ENCODE results near the gene CD48. TPM values are rescaled to one million over a fixed set of nuclear protein-coding genes. Genes with fewer than 3 reads are reported as not detected.

CD48 gene
- total RNA-seq, 1 donor from 2014 or later = not detected

GRCh38 chr1:160711276-160711601 is 383 bp downstream of the CD48 start:
- no peak for DNase-seq (ENCODE audit: extremely low spot score, unreplicated experiment)
- Mint-ChIP-seq H3K4me3 (no peak overlapping the region), H3K9me3 (no peaks in the 10 kb centered on the region), H3K27me3 (peaks cover 21% of the 10 kb centered on the region), H3K4me1 (ENCODE audit: unreplicated experiment) (no peaks in the 10 kb centered on the region), H3K27ac (no peak overlapping the region), H3K36me3 (no peaks in the 10 kb centered on the region)
- TF ChIP-seq CTCF (conservative IDR thresholded peaks at IDR 0.05) = no peak

- H3K9me3 Mint-ChIP-seq = no peaks in the 10 kb centered on the region
- H3K27ac Mint-ChIP-seq = no peak overlapping the region
- no peak for TF ChIP-seq CTCF (conservative IDR thresholded peaks at IDR 0.05)
- no peaks in the 10 kb centered on the region for H3K4me1 Mint-ChIP-seq (ENCODE audit: unreplicated experiment)
- H3K4me3 Mint-ChIP-seq = no peak overlapping the region
- H3K27me3 Mint-ChIP-seq = peaks cover 20% of the 10 kb centered on the region
- H3K36me3 Mint-ChIP-seq = no peaks in the 10 kb centered on the region
- no peak for DNase-seq (ENCODE audit: extremely low spot score, unreplicated experiment)
These were observed 937 bp downstream of the CD48 start for GRCh38 chr1:160710517-160711252.

DNA sequence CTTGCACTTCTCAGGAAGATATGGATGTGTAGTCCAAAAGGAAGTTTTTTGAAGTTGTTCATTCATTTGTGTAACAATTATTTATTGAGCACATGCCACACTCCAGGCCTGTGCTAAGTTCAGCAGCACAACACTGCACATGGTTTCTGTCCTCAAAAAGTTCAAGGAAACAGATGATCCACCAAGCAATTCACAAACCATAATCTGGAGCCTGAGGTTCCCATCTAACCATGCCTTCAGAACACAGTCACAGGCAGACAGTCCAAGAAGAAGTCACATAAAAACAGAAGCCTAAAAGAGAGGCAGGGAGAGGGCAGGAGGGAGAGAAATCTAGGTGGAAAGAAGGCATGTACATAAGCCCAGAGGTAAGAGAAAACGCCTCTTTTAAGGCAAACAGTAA is 1.9 kb downstream of the CD48 start:
- peaks cover 26% of the 10 kb centered on the region for H3K27me3 Mint-ChIP-seq
- H3K4me3 Mint-ChIP-seq = no peak overlapping the region
- H3K9me3 Mint-ChIP-seq = no peaks in the 10 kb centered on the region
- no peak for TF ChIP-seq CTCF (conservative IDR thresholded peaks at IDR 0.05)
- no peak for DNase-seq (ENCODE audit: extremely low spot score, unreplicated experiment)
- no peaks in the 10 kb centered on the region for H3K36me3 Mint-ChIP-seq
- H3K27ac Mint-ChIP-seq = no peak overlapping the region
- no peaks in the 10 kb centered on the region for H3K4me1 Mint-ChIP-seq (ENCODE audit: unreplicated experiment)

DNA sequence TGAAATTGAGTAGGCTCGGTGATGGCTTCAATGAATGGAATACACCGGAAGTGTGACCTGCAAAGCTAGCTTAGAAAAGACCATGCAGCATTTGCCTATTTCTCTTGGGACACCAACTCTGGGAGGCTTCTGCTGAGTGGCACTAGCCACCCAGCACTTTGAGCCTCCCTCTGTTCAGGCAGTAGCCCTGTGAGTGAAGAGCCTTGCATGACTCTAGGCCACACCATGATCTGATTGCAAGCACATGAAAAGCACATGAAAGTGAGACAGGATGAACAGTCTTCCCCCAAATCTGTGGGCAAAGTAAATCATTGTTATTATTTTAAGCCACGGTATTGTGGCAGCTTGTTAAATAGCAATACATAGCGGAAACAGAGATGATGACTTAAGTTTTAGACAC is 2.8 kb downstream of the CD48 start:
- Mint-ChIP-seq H3K4me3 (no peak overlapping the region), H3K9me3 (no peaks in the 10 kb centered on the region), H3K27me3 (peaks cover 30% of the 10 kb centered on the region), H3K4me1 (ENCODE audit: unreplicated experiment) (no peaks in the 10 kb centered on the region), H3K27ac (no peak overlapping the region), H3K36me3 (no peaks in the 10 kb centered on the region)
- TF ChIP-seq CTCF (conservative IDR thresholded peaks at IDR 0.05) = no peak
- DNase-seq (ENCODE audit: extremely low spot score, unreplicated experiment) = no peak

GRCh38 chr1:160708118-160708517 is 3.5 kb downstream of the CD48 start:
- no peak overlapping the region for H3K27ac Mint-ChIP-seq
- H3K27me3 Mint-ChIP-seq = peaks cover 36% of the 10 kb centered on the region
- no peak for DNase-seq (ENCODE audit: extremely low spot score, unreplicated experiment)
- H3K36me3 Mint-ChIP-seq = no peaks in the 10 kb centered on the region
- no peak overlapping the region for H3K4me3 Mint-ChIP-seq
- TF ChIP-seq CTCF (conservative IDR thresholded peaks at IDR 0.05) = no peak
- no peaks in the 10 kb centered on the region for H3K4me1 Mint-ChIP-seq (ENCODE audit: unreplicated experiment)
- no peaks in the 10 kb centered on the region for H3K9me3 Mint-ChIP-seq

Data from type B pancreatic cell (in vitro differentiated cells).